Measurements from ENCODE around the gene FILIP1L. TPM values are rescaled to one million over a fixed set of nuclear protein-coding genes. Genes with fewer than 3 reads are reported as not detected.

Gene FILIP1L
- total RNA-seq, 1 experiment from 2014 or later: 0.07 TPM

DNA sequence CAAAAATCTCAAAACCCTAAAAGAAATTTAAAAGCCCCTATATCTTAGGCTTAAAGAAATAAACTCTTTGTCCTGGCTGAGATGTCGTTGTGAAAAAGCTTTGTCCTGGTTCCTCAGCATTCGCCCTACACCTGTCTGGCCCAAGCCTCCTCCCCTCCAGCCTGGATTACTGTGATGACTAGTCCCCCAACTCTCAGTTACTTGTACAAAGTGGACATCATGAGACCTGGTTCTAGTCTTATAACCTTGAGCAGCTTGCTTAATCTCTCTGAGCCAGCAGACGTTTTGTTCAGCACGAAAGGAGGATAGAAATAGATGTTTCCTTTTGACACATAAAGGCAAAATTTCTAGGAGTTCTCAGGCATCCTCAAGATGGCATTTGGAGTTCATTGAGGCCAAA is 51.6 kb downstream of the FILIP1L start:
- Histone ChIP-seq H2BK12ac (ENCODE audit: insufficient read length, low read depth, low read length) (no peak overlapping the region), H2BK5ac (ENCODE audit: insufficient read length, low read length) (no peak overlapping the region), H3K27me3 (ENCODE audit: insufficient read depth, low read length) (no peaks in the 10 kb centered on the region), H3K9ac (ENCODE audit: extremely low read depth, insufficient read length, low read length) (no peak overlapping the region), H3K27ac (ENCODE audit: insufficient read length, low read depth, low read length) (no peak overlapping the region), H2BK15ac (ENCODE audit: low read depth, low read length) (no peak overlapping the region), H3K79me2 (ENCODE audit: insufficient read depth, low read length) (no peaks in the 10 kb centered on the region), H3T11ph (ENCODE audit: low read length) (no peak overlapping the region), H3K4me1 (ENCODE audit: insufficient read depth, low read length) (no peaks in the 10 kb centered on the region), H4K5ac (ENCODE audit: insufficient read length, low read depth, low read length) (no peak overlapping the region), H3K56ac (ENCODE audit: insufficient read length, low read depth, low read length) (no peak overlapping the region), H2AK5ac (ENCODE audit: insufficient read length, low read length) (no peak overlapping the region), H3K14ac (ENCODE audit: insufficient read depth, low read length) (no peak overlapping the region), H4K91ac (ENCODE audit: insufficient read length, low read depth, low read length) (no peak overlapping the region), H3K4me2 (ENCODE audit: insufficient read depth, insufficient read length, low read length) (no peak overlapping the region), H3K9me3 (ENCODE audit: control insufficient read depth, low read depth, low read length) (no peaks in the 10 kb centered on the region), H3K23ac (ENCODE audit: insufficient read length, low read depth, low read length) (no peak overlapping the region), H2AFZ (ENCODE audit: low read length) (no peak overlapping the region), H4K8ac (replicated peaks; ENCODE audit: insufficient read length, low read depth, low read length) (no peak overlapping the region), H3K79me1 (ENCODE audit: insufficient read depth, low read depth, low read length, poor library complexity, severe bottlenecking) (no peaks in the 10 kb centered on the region), H4K20me1 (ENCODE audit: control insufficient read depth, insufficient read depth, insufficient read length) (no peaks in the 10 kb centered on the region), H3K23me2 (ENCODE audit: insufficient read length, low read depth, low read length, poor library complexity, severe bottlenecking) (no peaks in the 10 kb centered on the region), H3K18ac (ENCODE audit: insufficient read length, low read depth, low read length) (no peak overlapping the region), H2BK120ac (ENCODE audit: low read depth, low read length, poor library complexity, severe bottlenecking) (no peak overlapping the region), H2BK20ac (ENCODE audit: low read depth, low read length, poor library complexity, severe bottlenecking) (no peak overlapping the region), H3K4ac (ENCODE audit: low read depth, low read length) (no peak overlapping the region)
- H3K36me3 Mint-ChIP-seq (ENCODE audit: insufficient read depth in 1 of 3, low read depth in 3 of 3): no peaks in the 10 kb centered on the region
- no peaks in the 10 kb centered on the region for H3K9me3 Mint-ChIP-seq
- H3K27me3 Mint-ChIP-seq (ENCODE audit: low read depth): no peaks in the 10 kb centered on the region
- H3K4me1 Mint-ChIP-seq: peaks cover 2% of the 10 kb centered on the region in 2 experiments; a peak in 1 of 4 replicates
- no peak overlapping the region for H3K4me3 Mint-ChIP-seq
- TF ChIP-seq, protein P1, sequence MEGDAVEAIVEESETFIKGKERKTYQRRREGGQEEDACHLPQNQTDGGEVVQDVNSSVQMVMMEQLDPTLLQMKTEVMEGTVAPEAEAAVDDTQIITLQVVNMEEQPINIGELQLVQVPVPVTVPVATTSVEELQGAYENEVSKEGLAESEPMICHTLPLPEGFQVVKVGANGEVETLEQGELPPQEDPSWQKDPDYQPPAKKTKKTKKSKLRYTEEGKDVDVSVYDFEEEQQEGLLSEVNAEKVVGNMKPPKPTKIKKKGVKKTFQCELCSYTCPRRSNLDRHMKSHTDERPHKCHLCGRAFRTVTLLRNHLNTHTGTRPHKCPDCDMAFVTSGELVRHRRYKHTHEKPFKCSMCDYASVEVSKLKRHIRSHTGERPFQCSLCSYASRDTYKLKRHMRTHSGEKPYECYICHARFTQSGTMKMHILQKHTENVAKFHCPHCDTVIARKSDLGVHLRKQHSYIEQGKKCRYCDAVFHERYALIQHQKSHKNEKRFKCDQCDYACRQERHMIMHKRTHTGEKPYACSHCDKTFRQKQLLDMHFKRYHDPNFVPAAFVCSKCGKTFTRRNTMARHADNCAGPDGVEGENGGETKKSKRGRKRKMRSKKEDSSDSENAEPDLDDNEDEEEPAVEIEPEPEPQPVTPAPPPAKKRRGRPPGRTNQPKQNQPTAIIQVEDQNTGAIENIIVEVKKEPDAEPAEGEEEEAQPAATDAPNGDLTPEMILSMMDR (conservative IDR thresholded peaks at IDR 0.05): no peak
- DNase-seq: no peak
- no peak overlapping the region for H3K27ac Mint-ChIP-seq
- no CpG with 5 or more reads among the region's 4 CpGs for WGBS (ENCODE audit: extremely low coverage, insufficient read length, low lambda C conversion rate)
